ENCODE results near the gene VWA2. TPM values are rescaled to one million over a fixed set of nuclear protein-coding genes. Genes with fewer than 3 reads are reported as not detected.

VWA2 gene
- total RNA-seq, 1 donor from 2014 or later = 15.0 TPM

DNA sequence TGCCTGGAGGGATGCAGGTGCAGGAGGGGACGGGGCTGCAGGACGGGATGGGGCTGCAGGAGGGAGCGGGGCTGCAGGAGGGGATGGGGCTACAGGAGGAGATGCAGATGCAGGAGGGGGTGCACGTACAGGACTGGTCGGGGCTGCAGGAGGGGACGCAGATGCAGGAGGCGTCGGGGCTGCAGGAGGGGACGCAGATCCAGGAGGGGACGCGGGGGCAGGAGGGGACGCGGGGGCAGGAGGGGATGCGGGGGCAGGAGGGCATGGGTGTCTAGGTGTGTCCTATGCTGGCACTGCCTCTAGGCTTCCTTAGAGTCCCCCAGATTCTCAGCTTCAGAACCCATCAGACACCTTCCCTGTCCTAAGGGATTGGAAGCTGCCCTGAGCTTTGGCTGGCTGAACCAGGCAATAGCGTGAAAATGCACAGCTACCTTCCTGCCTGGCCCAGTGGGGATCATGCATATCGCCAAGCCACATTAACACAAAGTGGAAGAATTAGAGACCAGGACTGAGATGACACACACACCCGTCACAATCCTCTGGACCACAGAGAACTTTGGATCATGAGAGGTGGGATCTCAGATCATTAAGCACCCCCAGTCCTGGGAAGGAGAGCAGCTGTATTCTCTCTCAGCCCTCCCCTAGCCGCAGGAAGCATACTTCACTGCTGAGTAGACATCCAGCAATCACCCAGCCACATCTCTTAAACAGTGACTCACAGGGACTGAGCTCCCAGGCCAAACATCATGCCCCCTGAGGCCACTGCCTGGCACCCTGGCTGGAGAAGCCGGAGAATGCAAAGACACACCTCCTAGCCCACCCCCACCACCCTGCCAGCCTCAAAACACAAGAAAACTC, 67.3 kb downstream of the VWA2 start:
- H3K27me3 Mint-ChIP-seq (ENCODE audit: low read depth) = peaks cover 10% of the 10 kb centered on the region
- H3K9me3 Mint-ChIP-seq = no peaks in the 10 kb centered on the region
- no peaks in the 10 kb centered on the region for H3K36me3 Mint-ChIP-seq
- TF ChIP-seq, protein P1, sequence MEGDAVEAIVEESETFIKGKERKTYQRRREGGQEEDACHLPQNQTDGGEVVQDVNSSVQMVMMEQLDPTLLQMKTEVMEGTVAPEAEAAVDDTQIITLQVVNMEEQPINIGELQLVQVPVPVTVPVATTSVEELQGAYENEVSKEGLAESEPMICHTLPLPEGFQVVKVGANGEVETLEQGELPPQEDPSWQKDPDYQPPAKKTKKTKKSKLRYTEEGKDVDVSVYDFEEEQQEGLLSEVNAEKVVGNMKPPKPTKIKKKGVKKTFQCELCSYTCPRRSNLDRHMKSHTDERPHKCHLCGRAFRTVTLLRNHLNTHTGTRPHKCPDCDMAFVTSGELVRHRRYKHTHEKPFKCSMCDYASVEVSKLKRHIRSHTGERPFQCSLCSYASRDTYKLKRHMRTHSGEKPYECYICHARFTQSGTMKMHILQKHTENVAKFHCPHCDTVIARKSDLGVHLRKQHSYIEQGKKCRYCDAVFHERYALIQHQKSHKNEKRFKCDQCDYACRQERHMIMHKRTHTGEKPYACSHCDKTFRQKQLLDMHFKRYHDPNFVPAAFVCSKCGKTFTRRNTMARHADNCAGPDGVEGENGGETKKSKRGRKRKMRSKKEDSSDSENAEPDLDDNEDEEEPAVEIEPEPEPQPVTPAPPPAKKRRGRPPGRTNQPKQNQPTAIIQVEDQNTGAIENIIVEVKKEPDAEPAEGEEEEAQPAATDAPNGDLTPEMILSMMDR (IDR thresholded peaks at IDR 0.05; ENCODE audit: unreplicated experiment) = no peak
- no peak overlapping the region for H3K27ac Mint-ChIP-seq
- H3K4me1 Mint-ChIP-seq = peaks cover 8% of the 10 kb centered on the region
- no peak overlapping the region for H3K4me3 Mint-ChIP-seq
- DNase-seq (ENCODE audit: low spot score in 2 of 2, unreplicated experiment in 2 of 2) = no peak

DNA sequence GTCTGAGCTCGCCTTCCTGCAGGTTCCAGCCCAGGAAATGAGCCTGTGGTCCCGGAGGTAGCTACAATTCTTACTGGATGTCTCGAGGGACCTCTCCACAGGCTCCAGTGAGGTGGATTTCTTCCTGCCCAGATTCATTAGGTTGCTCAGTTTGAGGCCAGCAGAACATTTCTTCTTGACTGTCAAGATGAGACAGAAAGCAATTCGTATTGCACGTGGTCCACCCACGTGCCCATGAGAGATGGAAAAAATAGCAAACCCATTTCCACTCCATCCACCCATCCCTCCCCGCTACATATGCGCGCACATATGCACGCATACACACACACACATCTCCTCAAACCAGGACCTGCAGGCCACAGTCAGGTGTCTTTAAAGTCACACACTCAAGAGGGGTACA, 68.7 kb downstream of the VWA2 start:
- H3K9me3 Mint-ChIP-seq = no peaks in the 10 kb centered on the region
- H3K4me1 Mint-ChIP-seq = peaks cover 8% of the 10 kb centered on the region
- H3K36me3 Mint-ChIP-seq = no peaks in the 10 kb centered on the region
- H3K27ac Mint-ChIP-seq = no peak overlapping the region
- H3K27me3 Mint-ChIP-seq (ENCODE audit: low read depth) = peaks cover 10% of the 10 kb centered on the region
- H3K4me3 Mint-ChIP-seq = no peak overlapping the region
- no peak for DNase-seq (ENCODE audit: low spot score in 2 of 2, unreplicated experiment in 2 of 2)
- TF ChIP-seq, protein P1 (IDR thresholded peaks at IDR 0.05; ENCODE audit: unreplicated experiment) = no peak

DNA sequence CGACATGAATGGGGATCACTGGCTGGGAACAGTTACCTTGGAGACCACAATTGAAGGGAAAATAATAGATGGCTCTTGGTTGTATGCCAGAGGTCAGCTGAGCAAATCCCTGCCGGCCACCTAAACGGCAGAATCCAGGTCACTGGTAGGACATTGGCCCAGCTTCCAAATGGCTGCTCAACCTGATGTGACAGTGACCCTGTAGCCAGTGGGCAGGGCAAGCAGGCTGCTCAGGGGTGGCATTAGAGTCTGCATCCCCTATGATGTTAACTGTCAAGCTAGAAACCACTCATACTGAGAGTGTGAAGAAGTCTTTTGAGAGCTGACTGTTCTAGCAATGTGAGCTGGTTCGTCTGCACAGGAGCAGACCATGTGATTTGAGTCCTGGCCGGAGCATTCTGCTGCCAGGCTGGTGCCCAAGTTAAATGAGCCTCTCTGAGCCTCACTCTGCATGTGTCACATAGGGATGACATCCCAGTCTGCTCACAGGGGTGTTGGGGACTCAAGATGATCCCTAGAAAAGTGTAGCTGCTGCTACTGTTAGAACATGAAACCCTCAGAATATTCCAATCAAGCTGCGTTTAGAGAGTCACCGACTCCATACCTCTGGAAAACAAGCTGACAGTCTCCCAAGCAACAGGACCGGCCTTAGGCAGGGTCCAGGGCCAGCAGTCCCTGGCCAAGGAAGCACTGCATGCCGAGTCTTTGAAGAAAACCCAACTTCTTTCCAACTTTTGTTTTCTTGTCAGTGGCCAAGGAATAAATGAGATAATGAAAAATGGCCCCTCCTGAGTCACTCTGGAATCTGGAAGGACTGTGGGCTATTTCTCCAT, 69.7 kb downstream of the VWA2 start:
- Mint-ChIP-seq H3K4me3 (no peak overlapping the region), H3K27ac (no peak overlapping the region), H3K4me1 (peaks cover 8% of the 10 kb centered on the region), H3K36me3 (no peaks in the 10 kb centered on the region), H3K9me3 (no peaks in the 10 kb centered on the region), H3K27me3 (ENCODE audit: low read depth) (peaks cover 10% of the 10 kb centered on the region)
- TF ChIP-seq, protein P1 (IDR thresholded peaks at IDR 0.05; ENCODE audit: unreplicated experiment) = no peak
- no peak for DNase-seq (ENCODE audit: low spot score in 2 of 2, unreplicated experiment in 2 of 2)

DNA sequence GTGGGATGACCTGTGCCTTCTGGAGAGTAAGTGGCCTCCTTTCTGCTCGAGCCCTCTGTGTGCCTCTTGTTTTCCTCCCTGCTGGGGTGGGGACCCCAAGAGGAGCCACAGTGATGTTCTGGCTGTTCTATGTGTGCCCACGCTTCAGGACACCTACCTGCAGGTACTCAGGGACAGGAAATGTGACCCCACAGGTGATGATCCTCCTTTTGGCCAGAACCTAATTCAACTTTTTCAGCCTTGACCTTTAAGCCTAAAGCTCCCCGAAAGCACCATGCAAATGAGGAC, 70.3 kb downstream of the VWA2 start:
- no peak for DNase-seq (ENCODE audit: low spot score in 2 of 2, unreplicated experiment in 2 of 2)
- Mint-ChIP-seq H3K4me3 (no peak overlapping the region), H3K27ac (no peak overlapping the region), H3K4me1 (peaks cover 7% of the 10 kb centered on the region), H3K9me3 (no peaks in the 10 kb centered on the region), H3K36me3 (no peaks in the 10 kb centered on the region), H3K27me3 (ENCODE audit: low read depth) (peaks cover 10% of the 10 kb centered on the region)
- TF ChIP-seq, protein P1 (IDR thresholded peaks at IDR 0.05; ENCODE audit: unreplicated experiment) = no peak

DNA sequence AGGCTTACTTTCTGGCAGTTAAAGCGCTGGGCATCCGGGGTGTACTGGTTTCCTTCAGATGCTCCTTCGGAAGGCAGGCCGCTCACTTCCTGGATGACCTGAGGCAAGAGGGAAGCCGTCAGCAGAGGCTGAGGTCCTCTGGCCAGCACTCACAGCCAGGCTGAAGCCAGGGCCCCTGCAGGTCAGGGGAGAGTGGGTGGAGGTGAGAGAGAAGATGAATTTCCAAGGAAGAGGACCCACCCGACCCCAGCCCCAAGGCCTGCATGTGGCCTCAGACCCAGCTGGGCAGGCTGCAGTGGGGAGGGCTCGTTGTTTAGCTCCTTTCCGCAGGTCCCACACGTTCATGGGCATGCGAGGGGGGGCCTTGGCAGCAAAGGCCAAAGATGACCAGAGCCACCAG, 71.3 kb downstream of the VWA2 start:
- Mint-ChIP-seq H3K4me1 (peaks cover 4% of the 10 kb centered on the region), H3K27me3 (ENCODE audit: low read depth) (peaks cover 7% of the 10 kb centered on the region), H3K36me3 (no peaks in the 10 kb centered on the region), H3K4me3 (no peak overlapping the region), H3K27ac (no peak overlapping the region), H3K9me3 (no peaks in the 10 kb centered on the region)
- no peak for DNase-seq (ENCODE audit: low spot score in 2 of 2, unreplicated experiment in 2 of 2)
- TF ChIP-seq, protein P1 (IDR thresholded peaks at IDR 0.05; ENCODE audit: unreplicated experiment) = no peak
